HG03025 (cell line): ENCODE measurements around the gene CD84.
"Not testable (repeated sequence)": the region's sequence is repeated elsewhere in the genome, so short reads cannot be mapped to it uniquely, and the experiment has no call there.

Source experiments
- ATAC-seq: cut with Tn5 transposase; IDR thresholded peaks from one replicate; pipeline ENCODE4 v1.9.1; 2021; ENCODE audit warnings: mild to moderate bottlenecking, moderate library complexity; ENCODE audit not compliant: unreplicated experiment, low FRiP score

The CD84 gene

DNA sequence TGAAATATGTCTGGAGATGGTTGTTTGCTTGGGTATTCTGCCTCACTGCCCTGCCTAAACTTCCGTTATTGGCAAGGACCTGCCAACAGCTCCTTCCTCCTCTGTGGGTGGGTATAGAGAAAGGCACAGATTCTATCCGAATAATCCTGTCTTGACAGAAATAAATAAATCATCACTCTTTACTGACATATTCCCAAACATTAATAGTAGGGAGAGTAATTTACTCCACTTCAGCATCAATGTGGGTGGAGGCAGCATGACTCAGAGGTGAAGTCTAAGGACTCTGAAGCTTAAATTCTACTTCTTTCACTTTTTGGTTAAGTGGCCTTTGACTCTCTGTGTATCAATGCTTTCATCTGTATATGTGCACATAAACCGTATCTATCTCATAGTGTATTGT, 2.9 kb downstream of the CD84 start:
- no peak for ATAC-seq

DNA sequence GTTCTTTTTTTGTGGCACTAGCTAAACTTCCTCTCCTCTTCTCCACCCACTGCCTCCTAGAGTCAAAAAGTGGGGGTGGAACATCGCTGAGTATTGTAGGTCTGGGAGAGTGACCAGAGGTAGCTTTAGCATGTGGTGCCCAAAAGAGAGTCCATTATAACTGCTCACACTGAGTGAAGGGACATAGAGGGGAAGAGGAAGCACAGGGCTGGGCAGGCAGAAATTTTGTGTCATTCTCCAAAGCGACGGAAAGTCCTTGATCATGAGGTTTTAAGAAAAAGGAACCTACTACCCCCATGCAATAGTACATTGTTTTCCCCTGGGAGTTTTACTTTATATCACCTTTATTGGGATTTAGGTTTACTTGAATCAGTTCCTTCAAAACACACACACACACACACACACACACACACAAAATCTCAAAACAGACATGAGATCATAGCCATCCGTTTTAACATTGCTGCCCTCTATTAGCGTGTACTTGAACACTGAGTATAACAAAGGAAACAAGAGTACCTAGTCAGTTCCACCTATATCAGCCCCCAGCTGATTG, 4.1 kb downstream of the CD84 start:
- ATAC-seq, result no peak

GRCh38 chr1:160570840-160571239, 8.5 kb downstream of the CD84 start:
- no peak for ATAC-seq

GRCh38 chr1:160569806-160570205, 9.5 kb downstream of the CD84 start:
- no peak for ATAC-seq

GRCh38 chr1:160567858-160568682, 11.2 kb downstream of the CD84 start:
- no peak for ATAC-seq

- no peak for ATAC-seq
These were observed 12.0 kb downstream of the CD84 start for GRCh38 chr1:160567341-160567740.

DNA sequence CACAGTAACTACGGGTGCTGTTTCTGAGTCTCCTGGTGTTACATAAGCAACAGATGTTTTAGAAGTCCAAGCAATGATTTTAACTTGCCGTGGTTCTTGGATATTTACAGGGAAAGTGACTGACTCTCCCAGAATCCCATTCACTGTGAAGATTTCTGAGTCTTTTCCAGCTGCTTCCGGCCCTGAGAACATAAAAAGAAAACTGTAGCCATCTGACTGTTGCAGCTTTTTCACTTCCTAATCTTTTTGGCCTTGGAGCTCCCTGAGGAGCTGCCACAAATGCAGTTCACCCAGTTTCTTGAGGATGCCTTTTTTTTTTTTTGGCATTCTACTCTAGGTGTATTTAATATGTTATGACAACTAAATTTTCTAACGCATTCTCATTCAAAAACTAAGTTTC, 13.7 kb downstream of the CD84 start:
- ATAC-seq, result no peak

- ATAC-seq, result not testable (repeated sequence)
These were observed 16.1 kb downstream of the CD84 start for GRCh38 chr1:160563230-160563629.

GRCh38 chr1:160562745-160563144, 16.6 kb downstream of the CD84 start:
- ATAC-seq, result not testable (repeated sequence)

DNA sequence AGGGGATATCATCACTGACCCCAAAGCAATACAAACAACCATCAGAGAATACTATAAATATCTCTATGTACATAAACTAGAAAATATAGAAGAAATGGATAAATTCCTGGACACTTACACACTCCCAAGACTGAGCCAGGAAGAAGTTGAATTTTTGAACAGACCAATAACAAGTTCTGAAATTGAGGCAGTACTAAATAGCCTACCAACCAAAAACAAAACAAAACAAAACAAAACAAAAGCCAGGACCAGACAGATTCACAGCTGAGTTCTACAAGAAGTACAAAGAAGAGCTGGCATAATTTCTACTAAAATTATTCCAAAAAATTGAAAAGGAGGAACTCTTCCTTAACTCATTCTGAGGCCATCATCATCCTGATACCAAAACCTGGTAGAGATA, 18.5 kb downstream of the CD84 start:
- no peak for ATAC-seq

GRCh38 chr1:160560045-160560705, 19.1 kb downstream of the CD84 start:
- no peak for ATAC-seq

- ATAC-seq, result not testable (repeated sequence)
These were observed 19.9 kb downstream of the CD84 start for GRCh38 chr1:160559437-160559836.

GRCh38 chr1:160558660-160559380, 20.5 kb downstream of the CD84 start:
- ATAC-seq, result no peak

DNA sequence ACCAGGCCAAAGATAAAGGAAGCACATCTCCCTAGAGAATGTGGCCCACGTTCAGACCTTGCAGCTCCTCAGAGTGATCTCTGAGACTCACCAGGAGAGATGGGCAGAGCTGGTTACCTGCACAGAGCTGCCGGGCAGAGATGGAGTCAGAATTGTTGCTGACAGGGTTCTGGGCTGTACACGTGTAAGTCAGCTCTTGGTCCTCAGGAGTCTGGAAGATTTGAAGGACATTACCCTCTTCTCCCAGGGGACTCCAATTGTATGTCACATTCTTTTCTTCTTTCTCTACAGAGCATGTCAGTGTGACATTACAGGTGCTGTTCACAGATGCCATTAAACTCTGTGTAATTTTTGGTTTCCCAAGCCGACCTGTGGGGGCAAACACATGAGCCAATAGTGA, 25.5 kb downstream of the CD84 start:
- no peak for ATAC-seq

DNA sequence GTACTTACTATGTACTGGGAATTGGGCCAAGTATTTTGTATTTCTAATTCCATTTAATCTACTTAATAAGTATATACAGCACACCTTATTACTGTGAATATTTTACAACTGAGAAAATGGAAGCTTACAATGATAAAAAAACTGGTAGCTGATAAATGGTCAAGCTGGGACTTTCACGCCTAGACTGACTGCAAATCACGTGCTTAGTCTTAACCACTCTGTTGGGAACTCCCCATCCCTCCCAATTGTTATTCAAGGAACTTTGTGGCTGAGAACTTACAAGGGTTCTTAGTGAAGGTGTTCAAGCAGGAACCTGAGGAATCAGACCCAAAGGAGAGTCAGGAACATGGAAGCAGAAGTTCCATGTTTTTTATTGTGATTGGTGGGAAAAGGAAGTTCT, 26.9 kb downstream of the CD84 start:
- no peak for ATAC-seq

DNA sequence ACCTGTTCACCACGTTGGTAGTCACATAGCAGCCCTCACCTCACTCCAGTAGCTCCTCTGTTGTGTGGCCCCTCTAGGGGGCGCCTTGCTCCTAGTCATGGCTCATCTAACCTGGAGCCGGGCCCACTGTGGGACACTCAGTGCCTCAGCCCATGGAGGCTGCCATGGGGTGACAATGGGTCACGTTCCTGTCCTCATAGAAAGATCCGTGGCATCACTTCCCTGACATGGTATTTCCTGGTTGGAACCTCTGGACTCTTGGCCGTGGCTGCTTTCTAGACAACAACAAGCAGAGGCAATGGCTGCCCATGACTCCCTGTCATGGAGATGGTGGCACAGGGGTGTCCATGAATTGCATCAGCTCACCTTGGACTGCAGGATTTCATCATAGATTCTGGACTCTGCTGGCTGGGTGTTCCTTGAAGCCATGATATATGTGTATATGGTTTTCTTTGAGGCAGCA, 28.7 kb downstream of the CD84 start:
- ATAC-seq, result no peak

GRCh38 chr1:160549665-160550006, 29.7 kb downstream of the CD84 start:
- ATAC-seq, result no peak

GRCh38 chr1:160548960-160549664, 30.2 kb downstream of the CD84 start:
- no peak for ATAC-seq

DNA sequence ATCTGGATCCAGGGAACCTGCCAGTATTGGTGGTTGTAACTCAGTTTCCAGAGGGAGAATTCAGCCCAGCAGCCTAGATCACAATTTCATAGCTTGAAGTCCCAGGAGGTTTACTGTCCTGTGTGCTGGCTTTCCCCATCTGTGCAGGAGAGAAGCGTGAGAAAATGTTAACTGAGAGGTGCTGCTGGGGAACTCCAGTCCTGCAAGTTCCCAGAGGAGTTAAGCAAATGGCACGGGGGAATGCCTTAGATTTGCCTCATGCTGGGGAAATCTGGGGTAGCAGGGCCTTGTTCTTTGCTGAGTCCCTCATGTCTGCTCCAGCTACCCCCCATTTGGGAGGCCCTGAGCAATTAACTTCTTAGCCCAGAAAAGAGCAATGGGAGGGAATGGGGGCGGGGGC, 31.1 kb downstream of the CD84 start:
- no peak for ATAC-seq

- no peak for ATAC-seq
These were observed 31.9 kb downstream of the CD84 start for GRCh38 chr1:160547422-160547821.
